Ishikawa (cell line): ENCODE results near the gene TRPV4.

Experiments used
- CREB1 ChIP-seq: IDR thresholded peaks from 2 replicates; pipeline ENCODE4 v1.6.1; 2012; ENCODE audit warnings: low read depth
- EGR1 ChIP-seq: IDR thresholded peaks from 2 replicates; pipeline ENCODE4 v1.6.1; 2012
- EP300 ChIP-seq: IDR thresholded peaks from 2 replicates; pipeline ENCODE4 v1.6.1; 2012; ENCODE audit warnings: borderline replicate concordance
- NFIC ChIP-seq: IDR thresholded peaks from 2 replicates; pipeline ENCODE4 v1.6.1; 2012
- RAD21 ChIP-seq: IDR thresholded peaks from 2 replicates; pipeline ENCODE4 v1.6.1; 2012; ENCODE audit warnings: low read depth
- TAF1 ChIP-seq: IDR thresholded peaks from 2 replicates; pipeline ENCODE4 v1.6.1; 2012; ENCODE audit warnings: low read depth, mild to moderate bottlenecking
- YY1 ChIP-seq: IDR thresholded peaks from 2 replicates; pipeline ENCODE4 v1.6.1; 2012; ENCODE audit warnings: low read depth

GRCh38 chr12:109833307-109834189 lies at the start of gene TRPV4:
- TF ChIP-seq CREB1 (no peak), RAD21 (no peak), YY1 (no peak), TAF1 (no peak; the same call in 1 of the 2 replicates), EGR1 (peak; percentile 68), NFIC (no peak), EP300 (no peak)
